ENCODE results near the gene IL36A.

The IL36A gene

GRCh38 chr2:113009622-113010021 is 4.4 kb downstream of the IL36A start:
- DNase-seq, result no peak

GRCh38 chr2:113010088-113010487 is 4.8 kb downstream of the IL36A start:
- DNase-seq, result no peak

GRCh38 chr2:113011108-113011507 is 5.8 kb downstream of the IL36A start:
- DNase-seq, result no peak

GRCh38 chr2:113012436-113013335 is 7.4 kb downstream of the IL36A start:
- no peak for DNase-seq

- DNase-seq, result no peak
Measured at GRCh38 chr2:113013336-113013661, 8.0 kb downstream of the IL36A start.

- DNase-seq, result no peak
Measured at GRCh38 chr2:113014067-113014466, 8.8 kb downstream of the IL36A start.

GRCh38 chr2:113015042-113015441 is 9.8 kb downstream of the IL36A start:
- no peak for DNase-seq

GRCh38 chr2:113015655-113016054 is 10.4 kb downstream of the IL36A start:
- DNase-seq, result no peak

- DNase-seq, result no peak
Measured at GRCh38 chr2:113018509-113018908, 13.2 kb downstream of the IL36A start.

GRCh38 chr2:113021312-113021711 is 16.1 kb downstream of the IL36A start:
- DNase-seq, result no peak

GRCh38 chr2:113024764-113025163 is 19.5 kb downstream of the IL36A start:
- DNase-seq, result no peak

GRCh38 chr2:113025737-113026136 is 20.5 kb downstream of the IL36A start:
- DNase-seq, result no peak

GRCh38 chr2:113027691-113028090 is 22.4 kb downstream of the IL36A start:
- DNase-seq, result no peak

- DNase-seq, result no peak
Measured at GRCh38 chr2:113028112-113028511, 22.9 kb downstream of the IL36A start.

GRCh38 chr2:113032737-113033136 is 27.5 kb downstream of the IL36A start:
- DNase-seq, result no peak

GRCh38 chr2:113034016-113034415 is 28.8 kb downstream of the IL36A start:
- DNase-seq, result no peak

- no peak for DNase-seq
Measured at GRCh38 chr2:113036763-113037162, 31.5 kb downstream of the IL36A start.

GRCh38 chr2:113038291-113038690 is 33.0 kb downstream of the IL36A start:
- DNase-seq, result no peak

GRCh38 chr2:113039158-113039557 is 33.9 kb downstream of the IL36A start:
- DNase-seq, result no peak

GRCh38 chr2:113039719-113040118 is 34.5 kb downstream of the IL36A start:
- no peak for DNase-seq

- no peak for DNase-seq
Measured at GRCh38 chr2:113041871-113042270, 36.6 kb downstream of the IL36A start.

GRCh38 chr2:113046465-113046864 is 41.2 kb downstream of the IL36A start:
- no peak for DNase-seq

GRCh38 chr2:113050921-113051895 is 45.9 kb downstream of the IL36A start:
- DNase-seq, result no peak

- DNase-seq, result no peak
Measured at GRCh38 chr2:113052396-113052917, 47.2 kb downstream of the IL36A start, which contains the start of gene IL36B. TSS of gene IL36B (minus strand) at chr2:113052867.

Measured in CD4-positive, alpha-beta T cell treated with Interleukin-4 for 1 hour (primary cell).